OCI-LY1 (cell line): Measurements from ENCODE around the gene VAV2.

ENCODE experiments used
- CTCF ChIP-seq: fragments of 200-600 bp; sonication (generic), shearing (Covaris generic); IDR thresholded peaks from 2 replicates; pipeline ENCODE4 v1.5.1; 2017; ENCODE audit warnings: mild to moderate bottlenecking, antibody characterized with exemption, low read length, moderate library complexity, mixed read lengths
- EZH2 ChIP-seq: fragments of 200-600 bp; sonication (generic), shearing (Covaris generic); IDR thresholded peaks from 2 replicates; pipeline ENCODE4 v1.8.0; 2017; ENCODE audit warnings: borderline replicate concordance, mixed run types, mild to moderate bottlenecking, antibody characterized with exemption, low read length, moderate library complexity, mixed read lengths

GRCh38 chr9:133953976-133954709 is 38.0 kb downstream of the VAV2 start:
- TF ChIP-seq CTCF (no peak), EZH2 (no peak)
